SU-DHL-6 (cell line): ENCODE measurements around the gene ADD3.

Source experiments
- H2AFZ ChIP-seq: fragments of 200-600 bp; sonication (generic); 2 replicates; pipeline ENCODE4 v1.6.1; 2014; ENCODE audit warnings: low read depth, mild to moderate bottlenecking, moderate library complexity, mixed read lengths, antibody characterized with exemption, low read length; ENCODE audit not compliant: severe bottlenecking
- H3F3A ChIP-seq: fragments of 200-600 bp; shearing (Covaris generic); 2 replicates; pipeline ENCODE4 v1.6.0; 2016; ENCODE audit warnings: antibody characterized with exemption, mild to moderate bottlenecking; ENCODE audit not compliant: insufficient read depth
- H3K27ac ChIP-seq: fragments of 200-600 bp; sonication (generic); 2 replicates; pipeline ENCODE4 v1.5.1; 2016; ENCODE audit warnings: low read depth, mild to moderate bottlenecking, low read length, moderate library complexity, mixed read lengths
- H3K27me3 ChIP-seq: fragments of 200-600 bp; sonication (generic), shearing (Covaris generic); 2 replicates; pipeline ENCODE4 v1.6.0; 2014; ENCODE audit warnings: mild to moderate bottlenecking, low read length
- H3K36me3 ChIP-seq: fragments of 200-600 bp; sonication (generic); 2 replicates; pipeline ENCODE4 v1.6.1; 2014; ENCODE audit warnings: mild to moderate bottlenecking, low read length, mixed read lengths
- H3K4me2 ChIP-seq: fragments of 300-600, 200-600 bp; shearing (Covaris generic), sonication (generic); 2 replicates; pipeline ENCODE4 v1.6.0; 2014; ENCODE audit warnings: low read length, low read depth, mild to moderate bottlenecking; ENCODE audit not compliant: poor library complexity, severe bottlenecking
- H3K4me3 ChIP-seq: fragments of 200-600 bp; sonication (generic); 2 replicates; pipeline ENCODE4 v1.5.1; 2014; ENCODE audit warnings: antibody characterized with exemption, low read length, mild to moderate bottlenecking, mixed read lengths; ENCODE audit not compliant: insufficient read depth, poor library complexity, severe bottlenecking
- H3K79me2 ChIP-seq: fragments of 200-600 bp; sonication (generic); 2 replicates; pipeline ENCODE4 v1.6.1; 2014; ENCODE audit warnings: mild to moderate bottlenecking, low read length, moderate library complexity; ENCODE audit not compliant: insufficient read depth
- H3K9ac ChIP-seq: fragments of 200-600 bp; sonication (generic); 2 replicates; pipeline ENCODE4 v1.7.0; 2014; ENCODE audit warnings: mild to moderate bottlenecking, low read length
- H3K9me2 ChIP-seq: fragments of 200-600 bp; sonication (generic); replicated peaks from 2 replicates; pipeline ENCODE4 v1.6.1; 2014; ENCODE audit warnings: low read length; ENCODE audit not compliant: insufficient read depth
- H3K9me3 ChIP-seq: fragments of 200-600 bp; sonication (generic); 2 replicates; pipeline ENCODE4 v1.6.1; 2014; ENCODE audit warnings: low read length, mixed read lengths; ENCODE audit not compliant: insufficient read depth
- H4K20me1 ChIP-seq: fragments of 200-600 bp; sonication (generic); 2 replicates; pipeline ENCODE4 v1.6.1; 2014; ENCODE audit warnings: low read depth, mild to moderate bottlenecking, antibody characterized with exemption, low read length, moderate library complexity, mixed read lengths
- EZH2phosphoT487 ChIP-seq: fragments of 200-600 bp; sonication (generic), shearing (Covaris generic); conservative IDR thresholded peaks from 2 replicates; pipeline ENCODE4 v1.6.1; 2018; ENCODE audit warnings: mild to moderate bottlenecking, antibody characterized with exemption, low read length, moderate library complexity, mixed read lengths
- TF ChIP-seq, protein P1 (sequence below): fragments of 200-600 bp; sonication (generic); IDR thresholded peaks from one replicate; pipeline ENCODE4 v1.5.1; 2017; ENCODE audit warnings: antibody characterized with exemption, mild to moderate bottlenecking, low read length, moderate library complexity; ENCODE audit not compliant: insufficient read depth, poor library complexity, severe bottlenecking

ADD3 gene

DNA sequence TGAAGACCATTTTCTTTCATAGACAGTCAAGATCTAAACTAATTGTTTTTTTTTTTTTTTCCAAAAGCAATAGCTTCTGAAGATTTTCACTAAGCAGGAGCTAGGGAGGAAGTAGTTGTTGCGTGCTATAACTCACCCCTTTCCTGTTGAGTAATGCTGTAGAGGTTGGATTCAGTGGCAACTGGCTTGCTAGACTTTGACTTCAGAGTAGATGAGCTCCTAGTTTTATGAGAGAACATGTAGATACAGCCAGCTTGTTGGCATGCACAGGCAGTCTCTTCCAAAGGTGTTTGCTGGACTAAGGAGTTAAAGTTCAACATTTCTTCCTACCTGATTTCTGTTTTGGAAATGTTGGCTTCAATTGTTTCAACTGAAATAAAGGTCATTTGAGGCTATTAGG, 133.4 kb downstream of the ADD3 start:
- H3K4me2 ChIP-seq, result no peak overlapping the region
- no peak overlapping the region for H3K9ac ChIP-seq
- peaks cover 19% of the 10 kb centered on the region; the same call in 1 of the 2 replicates for H3F3A ChIP-seq

DNA sequence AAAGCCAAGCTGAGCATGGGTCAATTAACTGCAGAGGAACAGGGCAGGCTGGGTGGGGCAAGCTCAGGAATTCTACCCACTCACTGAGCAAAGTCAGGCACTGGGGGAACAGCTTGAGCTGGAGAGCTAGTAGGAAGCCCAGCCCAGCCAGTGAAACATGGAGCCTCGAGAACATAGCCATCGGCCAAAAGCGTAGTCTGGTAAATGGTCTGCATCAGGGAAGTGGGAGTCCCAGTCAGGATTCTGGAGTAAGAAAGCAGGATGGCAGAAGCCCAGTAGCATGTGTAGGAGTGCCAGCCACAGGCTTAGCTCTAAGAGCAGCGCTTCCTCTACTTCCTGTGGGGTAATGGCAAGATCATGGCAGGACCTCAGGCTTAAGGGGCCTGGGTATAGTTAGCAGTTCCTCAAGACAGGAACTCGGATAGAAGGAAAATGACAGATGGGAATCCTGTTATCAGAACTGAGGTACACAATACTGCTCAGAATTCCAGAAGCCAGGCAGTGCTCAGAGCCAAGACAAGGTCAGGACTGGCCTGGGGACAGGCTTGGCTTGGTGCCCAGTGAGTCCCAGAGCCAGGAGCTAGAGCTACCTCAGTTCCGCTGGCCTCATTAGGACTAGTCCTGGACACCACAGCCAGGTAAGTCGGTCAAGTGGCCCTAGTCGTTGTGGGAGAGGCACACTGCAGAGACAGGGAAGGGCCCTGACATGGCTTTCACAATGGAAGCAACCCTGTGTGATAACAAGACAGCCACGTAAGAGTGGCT, 134.3 kb downstream of the ADD3 start:
- H3K9me2 ChIP-seq, result no peaks in the 10 kb centered on the region
- no peak overlapping the region for H3K4me2 ChIP-seq
- H4K20me1 ChIP-seq, result no peaks in the 10 kb centered on the region
- no peak overlapping the region for H2AFZ ChIP-seq
- H3F3A ChIP-seq, result peaks cover 15% of the 10 kb centered on the region; the same call in 1 of the 2 replicates
- H3K36me3 ChIP-seq, result 0 out of 2 replicates have a peak, but pooled peaks cover 5% of the 10 kb centered on the region
- H3K27ac ChIP-seq, result no peak overlapping the region
- H3K79me2 ChIP-seq, result no peaks in the 10 kb centered on the region
- no peaks in the 10 kb centered on the region for H3K9me3 ChIP-seq
- no peak overlapping the region for H3K4me3 ChIP-seq
- no peaks in the 10 kb centered on the region for H3K27me3 ChIP-seq
- H3K9ac ChIP-seq, result no peak overlapping the region
- no peak for TF ChIP-seq EZH2phosphoT487
- TF ChIP-seq, protein P1, sequence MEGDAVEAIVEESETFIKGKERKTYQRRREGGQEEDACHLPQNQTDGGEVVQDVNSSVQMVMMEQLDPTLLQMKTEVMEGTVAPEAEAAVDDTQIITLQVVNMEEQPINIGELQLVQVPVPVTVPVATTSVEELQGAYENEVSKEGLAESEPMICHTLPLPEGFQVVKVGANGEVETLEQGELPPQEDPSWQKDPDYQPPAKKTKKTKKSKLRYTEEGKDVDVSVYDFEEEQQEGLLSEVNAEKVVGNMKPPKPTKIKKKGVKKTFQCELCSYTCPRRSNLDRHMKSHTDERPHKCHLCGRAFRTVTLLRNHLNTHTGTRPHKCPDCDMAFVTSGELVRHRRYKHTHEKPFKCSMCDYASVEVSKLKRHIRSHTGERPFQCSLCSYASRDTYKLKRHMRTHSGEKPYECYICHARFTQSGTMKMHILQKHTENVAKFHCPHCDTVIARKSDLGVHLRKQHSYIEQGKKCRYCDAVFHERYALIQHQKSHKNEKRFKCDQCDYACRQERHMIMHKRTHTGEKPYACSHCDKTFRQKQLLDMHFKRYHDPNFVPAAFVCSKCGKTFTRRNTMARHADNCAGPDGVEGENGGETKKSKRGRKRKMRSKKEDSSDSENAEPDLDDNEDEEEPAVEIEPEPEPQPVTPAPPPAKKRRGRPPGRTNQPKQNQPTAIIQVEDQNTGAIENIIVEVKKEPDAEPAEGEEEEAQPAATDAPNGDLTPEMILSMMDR, result no peak

More for the DNA sequence above, 133.4 kb downstream of the ADD3 start:
- Histone ChIP-seq H4K20me1 (no peaks in the 10 kb centered on the region), H3K27me3 (no peaks in the 10 kb centered on the region), H3K9me2 (no peaks in the 10 kb centered on the region), H3K79me2 (no peaks in the 10 kb centered on the region), H3K4me3 (no peak overlapping the region), H2AFZ (no peak overlapping the region), H3K27ac (no peak overlapping the region), H3K36me3 (0 out of 2 replicates have a peak, but pooled peaks cover 5% of the 10 kb centered on the region), H3K9me3 (no peaks in the 10 kb centered on the region)
- TF ChIP-seq EZH2phosphoT487, result no peak
- TF ChIP-seq, protein P1, result no peak

- Histone ChIP-seq H3K9me3 (no peaks in the 10 kb centered on the region), H4K20me1 (no peaks in the 10 kb centered on the region), H3K36me3 (0 out of 2 replicates have a peak, but pooled peaks cover 5% of the 10 kb centered on the region), H3K4me2 (no peak overlapping the region), H3F3A (peaks cover 7% of the 10 kb centered on the region; the same call in 1 of the 2 replicates), H3K4me3 (no peak overlapping the region), H3K9me2 (no peaks in the 10 kb centered on the region), H3K27ac (no peak overlapping the region), H3K79me2 (no peaks in the 10 kb centered on the region), H3K9ac (no peak overlapping the region), H2AFZ (no peak overlapping the region), H3K27me3 (no peaks in the 10 kb centered on the region)
- TF ChIP-seq, protein P1, result no peak
- TF ChIP-seq EZH2phosphoT487, result no peak
Observed at GRCh38 chr10:110142965-110143364, 135.2 kb downstream of the ADD3 start.
